ENCODE data around the gene ERGIC1. TPM values are rescaled to one million over a fixed set of nuclear protein-coding genes. Genes with fewer than 3 reads are reported as not detected.
A peak's percentile ranks its signal among the peaks of the same experiment; 100 is the strongest.

The ERGIC1 gene
- total RNA-seq, 3 donors from 2014 or later (not counting 1 experiment from before 2014, with no cell fraction given) = 86.2 to 126 (median 121) TPM

DNA sequence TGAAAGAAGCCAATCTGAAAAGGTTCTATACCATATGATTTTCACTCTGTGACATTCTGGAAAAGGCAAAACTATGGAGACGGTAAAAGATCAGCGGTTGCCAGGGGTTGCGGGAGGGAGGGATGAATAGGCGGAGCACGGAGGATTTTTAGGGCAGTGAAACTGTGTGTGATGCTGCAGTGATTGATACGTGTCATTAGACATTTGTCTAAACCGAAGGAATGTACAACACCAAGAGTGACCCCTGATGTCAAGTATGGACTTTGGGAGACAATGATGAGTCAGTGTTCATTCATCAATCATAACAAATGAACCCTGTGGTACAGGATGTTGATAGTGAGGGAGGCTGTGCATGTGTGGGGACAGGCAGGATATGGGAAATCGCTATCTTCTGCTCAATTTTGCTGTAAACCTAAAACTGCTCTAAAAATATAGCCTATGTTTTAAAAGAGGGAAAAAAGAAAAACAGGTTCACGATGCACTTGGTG is 34.4 kb downstream of the ERGIC1 start:
- DNase-seq (no peak), ATAC-seq (no peak)
- intact Hi-C loops (cut with micrococcal nuclease) = no loop called here
- TF ChIP-seq, protein P1, sequence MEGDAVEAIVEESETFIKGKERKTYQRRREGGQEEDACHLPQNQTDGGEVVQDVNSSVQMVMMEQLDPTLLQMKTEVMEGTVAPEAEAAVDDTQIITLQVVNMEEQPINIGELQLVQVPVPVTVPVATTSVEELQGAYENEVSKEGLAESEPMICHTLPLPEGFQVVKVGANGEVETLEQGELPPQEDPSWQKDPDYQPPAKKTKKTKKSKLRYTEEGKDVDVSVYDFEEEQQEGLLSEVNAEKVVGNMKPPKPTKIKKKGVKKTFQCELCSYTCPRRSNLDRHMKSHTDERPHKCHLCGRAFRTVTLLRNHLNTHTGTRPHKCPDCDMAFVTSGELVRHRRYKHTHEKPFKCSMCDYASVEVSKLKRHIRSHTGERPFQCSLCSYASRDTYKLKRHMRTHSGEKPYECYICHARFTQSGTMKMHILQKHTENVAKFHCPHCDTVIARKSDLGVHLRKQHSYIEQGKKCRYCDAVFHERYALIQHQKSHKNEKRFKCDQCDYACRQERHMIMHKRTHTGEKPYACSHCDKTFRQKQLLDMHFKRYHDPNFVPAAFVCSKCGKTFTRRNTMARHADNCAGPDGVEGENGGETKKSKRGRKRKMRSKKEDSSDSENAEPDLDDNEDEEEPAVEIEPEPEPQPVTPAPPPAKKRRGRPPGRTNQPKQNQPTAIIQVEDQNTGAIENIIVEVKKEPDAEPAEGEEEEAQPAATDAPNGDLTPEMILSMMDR (IDR thresholded peaks at IDR 0.05) = no peak
- Mint-ChIP-seq H3K9me3 (no peaks in the 10 kb centered on the region), H3K27ac (peak overlapping the region in 1 of 2 donors; percentile 11), H3K27me3 (ENCODE audit: low read depth in 2 of 2) (no peaks in the 10 kb centered on the region), H3K36me3 (no peaks in the 10 kb centered on the region), H3K4me3 (no peak overlapping the region), H3K4me1 (peaks cover 29 to 34% of the 10 kb centered on the region in 2 donors)
- no peaks in the 10 kb centered on the region for H3K27me3 ChIP-seq (ENCODE audit: control insufficient read depth, insufficient read depth, low read length)
- H3K4me3 ChIP-seq (ENCODE audit: low read length) = no peak overlapping the region
- H3K27ac ChIP-seq (ENCODE audit: low read length) = no peak overlapping the region
- H3K36me3 ChIP-seq (ENCODE audit: control insufficient read depth, insufficient read depth, low read length) = peaks cover 5% of the 10 kb centered on the region
- 93% methylated on average over 8 of the region's 9 CpGs for WGBS (ENCODE audit: insufficient coverage)
- no peaks in the 10 kb centered on the region for H3K9me3 ChIP-seq (ENCODE audit: control insufficient read depth, insufficient read depth, low read length)
- H3K4me1 ChIP-seq (ENCODE audit: control insufficient read depth, insufficient read depth, low read length) = peaks cover 27% of the 10 kb centered on the region

DNA sequence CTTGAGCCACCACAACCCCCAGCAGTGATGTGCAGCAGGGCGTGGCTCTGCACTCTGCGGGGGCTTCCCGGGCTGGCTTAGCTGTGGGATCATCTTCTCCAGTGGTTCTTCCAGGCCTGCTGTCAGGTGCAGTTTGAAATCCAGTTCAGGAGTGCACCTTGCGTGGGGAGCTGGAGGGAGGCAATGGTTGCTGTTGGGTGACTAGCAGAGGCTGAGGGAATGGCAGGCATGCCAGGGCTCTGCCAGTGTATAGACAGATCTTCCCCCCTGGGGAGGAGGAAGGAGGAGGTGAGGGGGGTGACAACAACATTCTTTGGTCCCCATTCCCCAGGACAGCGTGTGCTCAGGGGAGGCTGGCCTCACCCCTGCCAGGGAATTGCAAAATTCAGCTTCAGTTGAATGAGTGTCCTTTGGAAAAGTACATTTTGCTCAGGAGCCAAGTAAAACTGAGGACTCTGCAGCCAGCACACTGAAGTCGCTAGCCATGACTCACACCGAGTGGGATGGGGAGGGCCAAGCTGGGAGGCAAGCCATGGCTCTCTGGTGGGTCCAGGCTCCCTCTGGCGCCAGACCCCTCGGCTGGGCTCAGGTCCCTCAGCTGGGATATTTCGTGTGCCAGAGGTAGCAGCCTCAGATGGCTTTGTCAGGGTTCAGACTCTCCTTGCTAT is 35.0 kb downstream of the ERGIC1 start:
- Mint-ChIP-seq H3K27ac (peak overlapping the region in 1 of 2 donors; percentile 11), H3K4me1 (peaks cover 29 to 32% of the 10 kb centered on the region in 2 donors), H3K9me3 (no peaks in the 10 kb centered on the region), H3K36me3 (no peaks in the 10 kb centered on the region), H3K4me3 (no peak overlapping the region), H3K27me3 (ENCODE audit: low read depth in 2 of 2) (no peaks in the 10 kb centered on the region)
- Histone ChIP-seq H3K27me3 (ENCODE audit: control insufficient read depth, insufficient read depth, low read length) (no peaks in the 10 kb centered on the region), H3K4me1 (ENCODE audit: control insufficient read depth, insufficient read depth, low read length) (peaks cover 23% of the 10 kb centered on the region), H3K9me3 (ENCODE audit: control insufficient read depth, insufficient read depth, low read length) (no peaks in the 10 kb centered on the region), H3K4me3 (ENCODE audit: low read length) (no peak overlapping the region), H3K36me3 (ENCODE audit: control insufficient read depth, insufficient read depth, low read length) (peaks cover 5% of the 10 kb centered on the region), H3K27ac (ENCODE audit: low read length) (no peak overlapping the region)
- WGBS (ENCODE audit: insufficient coverage) = 85% methylated on average over 10 of the region's 10 CpGs
- ATAC-seq (peak in 1 of 3 donors; percentile 8), DNase-seq (no peak)
- TF ChIP-seq, protein P1 (IDR thresholded peaks at IDR 0.05) = no peak
- intact Hi-C loops (cut with micrococcal nuclease) = no loop called here

DNA sequence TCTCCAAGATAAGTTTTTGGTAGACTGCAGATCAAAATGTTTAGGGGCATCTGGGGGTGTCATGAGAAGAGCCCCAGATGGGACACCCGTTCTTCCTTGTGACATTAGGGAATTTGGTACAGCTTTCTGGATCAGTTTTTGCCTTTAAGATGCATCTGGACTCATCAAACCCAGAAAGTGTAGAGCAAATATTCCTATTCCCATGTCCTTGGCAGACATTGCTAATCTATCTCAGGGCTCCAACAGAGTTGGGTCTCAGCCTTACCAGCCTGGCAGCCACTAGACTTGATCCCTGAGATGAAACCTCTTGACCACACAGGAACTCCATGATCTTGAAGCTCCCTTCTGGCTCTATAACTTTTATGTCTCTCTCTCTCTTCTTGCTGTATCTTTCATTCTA is 35.6 kb downstream of the ERGIC1 start:
- peaks cover 23% of the 10 kb centered on the region for H3K4me1 ChIP-seq (ENCODE audit: control insufficient read depth, insufficient read depth, low read length)
- H3K27me3 ChIP-seq (ENCODE audit: control insufficient read depth, insufficient read depth, low read length) = no peaks in the 10 kb centered on the region
- peaks cover 29 to 32% of the 10 kb centered on the region in 2 donors for H3K4me1 Mint-ChIP-seq
- 92% methylated on average over 1 of the region's 1 CpG for WGBS (ENCODE audit: insufficient coverage)
- no peak overlapping the region for H3K27ac ChIP-seq (ENCODE audit: low read length)
- H3K36me3 ChIP-seq (ENCODE audit: control insufficient read depth, insufficient read depth, low read length) = peaks cover 5% of the 10 kb centered on the region
- TF ChIP-seq, protein P1 (IDR thresholded peaks at IDR 0.05) = no peak
- H3K27me3 Mint-ChIP-seq (ENCODE audit: low read depth in 2 of 2) = no peaks in the 10 kb centered on the region
- no peak overlapping the region for H3K4me3 ChIP-seq (ENCODE audit: low read length)
- no peaks in the 10 kb centered on the region for H3K9me3 Mint-ChIP-seq
- intact Hi-C loops (cut with micrococcal nuclease) = no loop called here
- no peaks in the 10 kb centered on the region for H3K9me3 ChIP-seq (ENCODE audit: control insufficient read depth, insufficient read depth, low read length)
- H3K36me3 Mint-ChIP-seq = no peaks in the 10 kb centered on the region
- DNase-seq (no peak), ATAC-seq (no peak)
- no peak overlapping the region for H3K27ac Mint-ChIP-seq
- H3K4me3 Mint-ChIP-seq = no peak overlapping the region

Data from natural killer cell (primary cell).